ENCODE measurements around the gene DNAJA3. TPM values are rescaled to one million over a fixed set of nuclear protein-coding genes. Genes with fewer than 3 reads are reported as not detected.

DNAJA3 gene
- total RNA-seq, 3 donors from 2014 or later (not counting 1 experiment from before 2014, with no cell fraction given), result 22.1 to 34.2 (median 27.2) TPM

DNA sequence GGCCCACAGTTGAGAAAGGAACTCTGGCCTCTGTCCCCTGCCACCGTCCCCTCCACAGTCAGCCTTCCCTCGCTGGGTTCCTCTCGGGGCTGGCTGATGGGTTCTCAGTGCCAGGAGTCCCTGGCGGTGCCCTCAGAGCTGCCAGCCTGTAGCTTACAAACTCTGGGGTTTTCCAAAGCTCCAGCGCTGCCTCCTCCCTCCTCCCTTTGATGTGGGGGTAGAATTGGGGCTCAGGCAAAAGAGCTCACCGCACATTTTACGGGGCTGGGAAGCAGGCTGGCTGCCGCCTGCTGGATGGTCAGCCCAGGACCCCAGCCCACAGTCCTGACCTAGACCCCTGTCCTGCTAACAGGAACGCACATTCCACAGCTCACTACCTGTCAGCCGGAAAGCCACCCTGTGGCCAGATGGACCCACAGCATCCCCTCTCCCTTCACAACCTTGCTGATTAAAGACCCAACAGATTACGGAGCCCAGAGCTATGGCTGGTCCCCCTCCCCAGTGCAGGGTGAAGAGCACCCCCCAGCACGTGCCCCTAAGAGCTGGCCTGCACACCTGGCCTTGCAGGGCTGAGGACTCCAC is 48.0 kb upstream of the DNAJA3 start:
- no peak for ATAC-seq
- TF ChIP-seq, protein P1, sequence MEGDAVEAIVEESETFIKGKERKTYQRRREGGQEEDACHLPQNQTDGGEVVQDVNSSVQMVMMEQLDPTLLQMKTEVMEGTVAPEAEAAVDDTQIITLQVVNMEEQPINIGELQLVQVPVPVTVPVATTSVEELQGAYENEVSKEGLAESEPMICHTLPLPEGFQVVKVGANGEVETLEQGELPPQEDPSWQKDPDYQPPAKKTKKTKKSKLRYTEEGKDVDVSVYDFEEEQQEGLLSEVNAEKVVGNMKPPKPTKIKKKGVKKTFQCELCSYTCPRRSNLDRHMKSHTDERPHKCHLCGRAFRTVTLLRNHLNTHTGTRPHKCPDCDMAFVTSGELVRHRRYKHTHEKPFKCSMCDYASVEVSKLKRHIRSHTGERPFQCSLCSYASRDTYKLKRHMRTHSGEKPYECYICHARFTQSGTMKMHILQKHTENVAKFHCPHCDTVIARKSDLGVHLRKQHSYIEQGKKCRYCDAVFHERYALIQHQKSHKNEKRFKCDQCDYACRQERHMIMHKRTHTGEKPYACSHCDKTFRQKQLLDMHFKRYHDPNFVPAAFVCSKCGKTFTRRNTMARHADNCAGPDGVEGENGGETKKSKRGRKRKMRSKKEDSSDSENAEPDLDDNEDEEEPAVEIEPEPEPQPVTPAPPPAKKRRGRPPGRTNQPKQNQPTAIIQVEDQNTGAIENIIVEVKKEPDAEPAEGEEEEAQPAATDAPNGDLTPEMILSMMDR (IDR thresholded peaks at IDR 0.05), result no peak
- no peak for DNase-seq
- peaks cover 12% of the 10 kb centered on the region for H3K4me1 ChIP-seq (ENCODE audit: control insufficient read depth, insufficient read depth, low read length)
- no peaks in the 10 kb centered on the region for H3K27me3 Mint-ChIP-seq (ENCODE audit: low read depth in 2 of 2)
- peak overlapping the region; percentile 9 for H3K4me3 Mint-ChIP-seq
- H3K36me3 ChIP-seq (ENCODE audit: control insufficient read depth, insufficient read depth, low read length), result peaks cover 22% of the 10 kb centered on the region
- no peaks in the 10 kb centered on the region for H3K9me3 Mint-ChIP-seq
- intact Hi-C loops (cut with micrococcal nuclease), result no loop called here
- peak overlapping the region; percentile 54 to 64 for H3K27ac Mint-ChIP-seq
- H3K27me3 ChIP-seq (ENCODE audit: control insufficient read depth, insufficient read depth, low read length), result no peaks in the 10 kb centered on the region
- peaks cover 0 to 24% of the 10 kb centered on the region in 2 donors for H3K4me1 Mint-ChIP-seq
- WGBS (ENCODE audit: insufficient coverage), result 89% methylated on average over 11 of the region's 12 CpGs
- no peak overlapping the region for H3K4me3 ChIP-seq (ENCODE audit: low read length)
- H3K36me3 Mint-ChIP-seq, result no peaks in the 10 kb centered on the region
- no peaks in the 10 kb centered on the region for H3K9me3 ChIP-seq (ENCODE audit: control insufficient read depth, insufficient read depth, low read length)
- no peak overlapping the region for H3K27ac ChIP-seq (ENCODE audit: low read length)

DNA sequence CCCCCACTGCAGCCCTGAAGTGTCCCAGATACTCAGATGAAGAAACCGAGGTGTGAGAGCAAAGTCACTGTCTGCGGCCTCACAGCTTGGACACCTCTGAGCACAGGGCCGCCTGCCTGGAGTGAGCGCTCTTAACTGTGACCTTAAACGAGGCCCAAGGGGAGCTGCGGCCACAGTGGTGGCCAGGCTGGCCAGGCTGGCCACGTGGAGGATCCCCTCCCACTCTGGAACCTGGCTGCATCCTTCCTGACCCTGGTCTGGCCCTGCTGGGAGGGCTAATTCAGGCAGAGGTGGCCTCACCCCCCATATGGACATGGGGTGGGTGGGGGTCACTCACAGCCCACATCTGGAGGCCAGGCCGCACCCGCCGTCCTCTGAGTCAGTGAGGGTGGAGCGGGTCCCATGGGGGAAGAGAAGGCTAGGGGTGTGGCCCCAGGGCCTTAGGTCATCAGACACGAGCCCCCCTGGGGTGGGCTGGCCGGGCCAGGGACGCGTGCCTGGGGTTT is 47.5 kb upstream of the DNAJA3 start:
- TF ChIP-seq, protein P1 (IDR thresholded peaks at IDR 0.05), result no peak
- H3K4me1 ChIP-seq (ENCODE audit: control insufficient read depth, insufficient read depth, low read length), result peaks cover 7% of the 10 kb centered on the region
- Mint-ChIP-seq H3K9me3 (no peaks in the 10 kb centered on the region), H3K27ac (peak overlapping the region; percentile 54 to 64), H3K36me3 (no peaks in the 10 kb centered on the region), H3K4me1 (peaks cover 0 to 25% of the 10 kb centered on the region in 2 donors), H3K4me3 (peak overlapping the region; percentile 9), H3K27me3 (ENCODE audit: low read depth in 2 of 2) (no peaks in the 10 kb centered on the region)
- intact Hi-C loops (cut with micrococcal nuclease), result no loop called here
- H3K9me3 ChIP-seq (ENCODE audit: control insufficient read depth, insufficient read depth, low read length), result no peaks in the 10 kb centered on the region
- H3K4me3 ChIP-seq (ENCODE audit: low read length), result no peak overlapping the region
- H3K27me3 ChIP-seq (ENCODE audit: control insufficient read depth, insufficient read depth, low read length), result no peaks in the 10 kb centered on the region
- no peak overlapping the region for H3K27ac ChIP-seq (ENCODE audit: low read length)
- peak in 1 of 3 donors; percentile 5 for ATAC-seq
- 95% methylated on average over 15 of the region's 15 CpGs for WGBS (ENCODE audit: insufficient coverage)
- peaks cover 24% of the 10 kb centered on the region for H3K36me3 ChIP-seq (ENCODE audit: control insufficient read depth, insufficient read depth, low read length)
- no peak for DNase-seq

DNA sequence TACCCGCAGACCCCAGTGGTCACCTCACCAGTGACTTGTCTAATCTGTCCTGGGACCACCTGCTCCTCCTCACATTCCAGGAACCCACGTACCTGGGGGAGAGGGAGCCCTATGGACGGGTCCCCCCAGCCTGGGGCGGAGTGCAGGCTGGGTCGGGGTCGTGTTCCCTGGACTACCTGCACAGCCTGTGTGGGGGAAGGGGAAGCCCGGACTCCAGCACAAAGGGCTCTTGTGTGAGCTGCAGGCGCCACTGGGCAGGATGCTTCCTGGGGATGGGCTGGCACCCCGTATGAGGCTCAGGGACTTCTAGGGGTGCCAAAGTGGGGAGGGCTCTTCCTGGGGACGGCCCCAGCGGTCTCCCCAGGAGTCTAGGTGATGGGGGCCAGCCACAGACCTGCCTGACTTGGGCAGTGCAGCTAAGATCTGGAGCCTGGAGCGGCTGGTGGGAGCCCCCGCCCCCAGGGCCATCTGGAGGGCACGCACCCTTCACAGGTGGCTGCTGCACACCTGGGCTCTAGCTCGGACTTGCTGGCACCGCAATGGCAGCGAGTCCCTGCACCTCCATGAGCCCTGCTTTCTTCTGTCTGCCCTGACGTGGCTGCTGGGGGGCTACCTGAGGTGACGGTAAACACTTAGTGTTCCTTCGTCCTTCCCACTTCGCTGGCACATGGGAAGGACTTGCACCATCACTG is 46.5 kb upstream of the DNAJA3 start:
- TF ChIP-seq, protein P1 (IDR thresholded peaks at IDR 0.05), result no peak
- H3K27me3 ChIP-seq (ENCODE audit: control insufficient read depth, insufficient read depth, low read length), result no peaks in the 10 kb centered on the region
- Mint-ChIP-seq H3K27ac (peak overlapping the region in 1 of 2 donors; percentile 18), H3K36me3 (no peaks in the 10 kb centered on the region), H3K4me1 (peaks cover 0 to 24% of the 10 kb centered on the region in 2 donors), H3K27me3 (ENCODE audit: low read depth in 2 of 2) (no peaks in the 10 kb centered on the region), H3K9me3 (no peaks in the 10 kb centered on the region), H3K4me3 (no peak overlapping the region)
- DNase-seq (no peak), ATAC-seq (no peak)
- intact Hi-C loops (cut with micrococcal nuclease), result no loop called here
- H3K9me3 ChIP-seq (ENCODE audit: control insufficient read depth, insufficient read depth, low read length), result no peaks in the 10 kb centered on the region
- H3K36me3 ChIP-seq (ENCODE audit: control insufficient read depth, insufficient read depth, low read length), result peaks cover 33% of the 10 kb centered on the region
- no peak overlapping the region for H3K4me3 ChIP-seq (ENCODE audit: low read length)
- H3K27ac ChIP-seq (ENCODE audit: low read length), result no peak overlapping the region
- WGBS (ENCODE audit: insufficient coverage), result 97% methylated on average over 21 of the region's 21 CpGs
- no peaks in the 10 kb centered on the region for H3K4me1 ChIP-seq (ENCODE audit: control insufficient read depth, insufficient read depth, low read length)
